GM12874 (cell line): ENCODE measurements around the gene IL3RA.

Experiments used
- TF ChIP-seq, protein P1 (sequence below): IDR thresholded peaks from 2 replicates; pipeline ENCODE4 v1.5.1; 2011; ENCODE audit warnings: low read depth, mild to moderate bottlenecking, control low read depth, low read length, moderate library complexity; ENCODE audit not compliant: insufficient read depth

Gene IL3RA

GRCh38 chrX:1322393-1322792, 14.2 kb upstream of the IL3RA start:
- TF ChIP-seq, protein P1, sequence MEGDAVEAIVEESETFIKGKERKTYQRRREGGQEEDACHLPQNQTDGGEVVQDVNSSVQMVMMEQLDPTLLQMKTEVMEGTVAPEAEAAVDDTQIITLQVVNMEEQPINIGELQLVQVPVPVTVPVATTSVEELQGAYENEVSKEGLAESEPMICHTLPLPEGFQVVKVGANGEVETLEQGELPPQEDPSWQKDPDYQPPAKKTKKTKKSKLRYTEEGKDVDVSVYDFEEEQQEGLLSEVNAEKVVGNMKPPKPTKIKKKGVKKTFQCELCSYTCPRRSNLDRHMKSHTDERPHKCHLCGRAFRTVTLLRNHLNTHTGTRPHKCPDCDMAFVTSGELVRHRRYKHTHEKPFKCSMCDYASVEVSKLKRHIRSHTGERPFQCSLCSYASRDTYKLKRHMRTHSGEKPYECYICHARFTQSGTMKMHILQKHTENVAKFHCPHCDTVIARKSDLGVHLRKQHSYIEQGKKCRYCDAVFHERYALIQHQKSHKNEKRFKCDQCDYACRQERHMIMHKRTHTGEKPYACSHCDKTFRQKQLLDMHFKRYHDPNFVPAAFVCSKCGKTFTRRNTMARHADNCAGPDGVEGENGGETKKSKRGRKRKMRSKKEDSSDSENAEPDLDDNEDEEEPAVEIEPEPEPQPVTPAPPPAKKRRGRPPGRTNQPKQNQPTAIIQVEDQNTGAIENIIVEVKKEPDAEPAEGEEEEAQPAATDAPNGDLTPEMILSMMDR = no peak

DNA sequence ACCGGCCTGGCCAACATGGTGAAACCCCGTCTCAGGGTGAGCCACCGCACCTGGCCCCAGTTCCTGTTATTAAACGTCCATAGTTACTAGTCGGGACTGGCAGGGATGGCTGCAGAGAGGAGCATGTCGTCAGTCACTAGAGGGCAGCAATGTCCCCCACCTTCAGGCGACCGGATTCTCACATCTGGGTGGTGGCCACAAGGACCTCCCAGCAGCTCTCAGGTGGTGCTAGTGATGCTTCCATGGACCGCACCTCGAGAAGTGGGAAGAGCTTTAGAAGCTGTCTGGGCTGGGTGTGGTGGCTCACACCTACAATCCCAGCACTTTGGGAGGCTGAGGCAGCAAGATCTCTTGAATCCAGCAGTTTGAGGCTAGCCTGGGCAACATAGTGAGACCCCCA, 13.3 kb upstream of the IL3RA start:
- TF ChIP-seq, protein P1 = peak; percentile 71

- TF ChIP-seq, protein P1 = no peak
Measured at GRCh38 chrX:1325515-1326116, 11.0 kb upstream of the IL3RA start.

GRCh38 chrX:1327651-1328304, 8.8 kb upstream of the IL3RA start:
- TF ChIP-seq, protein P1 = no peak

DNA sequence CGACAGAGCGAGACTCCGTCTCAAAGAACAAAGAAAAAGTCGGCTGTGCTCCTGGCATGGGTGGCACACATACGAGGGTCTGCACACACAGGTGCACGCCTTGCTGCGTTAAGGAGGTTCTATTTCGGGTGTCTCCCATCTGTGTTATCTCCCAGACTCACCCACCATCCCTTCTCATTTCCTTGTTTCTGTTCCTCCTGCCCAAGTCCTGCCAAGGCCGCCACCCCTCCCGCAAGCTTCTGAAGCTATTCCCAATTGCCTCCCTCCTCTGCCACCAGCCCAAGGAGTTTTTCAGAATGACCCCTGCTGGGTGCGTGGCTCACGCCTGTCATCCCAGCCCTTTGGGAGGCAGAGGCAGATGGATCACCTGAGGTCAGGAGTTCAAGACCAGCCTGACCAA, 6.0 kb upstream of the IL3RA start:
- TF ChIP-seq, protein P1 = no peak

DNA sequence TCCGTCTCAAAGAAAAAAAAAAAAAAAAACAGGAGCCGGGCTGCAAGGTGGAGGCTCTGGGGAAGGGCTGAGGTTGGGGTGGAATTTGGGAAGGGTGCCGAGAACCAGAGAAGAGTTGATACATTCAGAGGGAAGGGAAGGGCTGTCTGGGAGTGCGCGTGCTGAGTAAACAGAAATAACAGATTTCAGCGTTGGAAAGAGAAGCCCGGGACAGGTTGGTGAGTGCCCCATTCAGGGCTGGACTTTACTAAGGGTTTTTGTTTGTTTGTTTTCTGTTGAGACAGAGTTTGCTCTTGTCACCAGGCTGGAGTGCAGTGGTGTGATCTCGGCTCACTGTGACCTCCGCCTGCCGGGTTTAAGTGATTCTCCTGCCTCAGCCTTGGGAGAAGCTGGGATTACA, 1.7 kb upstream of the IL3RA start:
- TF ChIP-seq, protein P1 = no peak

DNA sequence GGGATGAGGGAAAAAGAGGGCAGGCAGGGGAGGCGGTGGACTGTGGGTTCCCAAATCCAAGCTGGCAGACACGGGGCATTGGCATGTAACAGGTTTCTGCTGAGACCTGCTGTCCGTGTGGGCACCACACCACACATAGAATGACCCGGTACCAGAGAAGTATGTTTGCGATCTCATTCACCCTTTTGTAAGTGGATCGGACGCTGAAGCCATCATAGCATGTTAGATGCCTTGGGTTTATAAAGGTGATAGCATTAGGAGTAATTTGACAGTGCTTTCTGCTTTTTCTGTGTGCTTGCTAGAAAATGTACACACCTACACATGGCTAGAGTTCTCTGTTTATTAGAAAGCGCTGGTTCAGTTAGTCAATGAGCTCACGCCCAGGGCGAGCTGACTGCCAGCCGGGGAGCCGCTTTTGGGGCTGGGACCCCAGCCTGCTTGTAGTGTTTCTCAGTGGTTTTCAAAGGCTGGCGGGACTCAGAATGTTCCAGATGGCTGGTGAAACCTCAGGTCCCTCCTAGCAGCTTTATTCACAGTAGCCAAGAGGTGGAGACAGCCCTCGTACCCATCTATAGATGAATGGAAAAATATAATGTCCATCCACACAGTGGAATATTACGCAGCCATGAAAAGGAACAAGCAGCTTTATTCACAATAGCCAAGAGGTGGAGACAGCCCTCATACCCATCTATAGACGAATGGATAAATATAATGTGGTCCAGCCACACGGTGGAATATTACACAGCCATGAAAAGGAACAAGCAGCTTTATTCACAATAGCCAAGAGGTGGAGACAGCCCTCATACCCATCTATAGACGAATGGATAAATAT, 579 bp downstream of the IL3RA start:
- TF ChIP-seq, protein P1 = no peak
